Frontal cortex (tissue), 4 donors: Measurements from ENCODE around the gene SPAG6. TPM values are rescaled to one million over a fixed set of nuclear protein-coding genes. Genes with fewer than 3 reads are reported as not detected.
"Not testable (repeated sequence)": the region's sequence is repeated elsewhere in the genome, so short reads cannot be mapped to it uniquely, and the experiment has no call there.

Experiments used
- DNase-seq, 2 donors: peaks; one replicate each; pipeline ENCODE4 v3.0.0; 2012; ENCODE audit warnings: low spot score in 2 of 2
- FAIRE-seq: peaks from 2 replicates; lab custom pipeline; 2012; peaks lifted over from hg19 to GRCh38; lab: Jason Lieb, UNC
- total RNA-seq: library from RNA; depleted of rRNA; stranded (reverse); fragments of >200 nt; gene quantifications from one replicate; pipeline ENCODE4 v1.2.3, GENCODE V29; 2014
- donor health status: control.
- donor health status: control.
- donor health status: control.

The SPAG6 gene
- total RNA-seq, 1 donor from 2014 or later: 0.41 TPM

GRCh38 chr10:22339761-22340328 lies 5.5 kb upstream of the SPAG6 start:
- DNase-seq: peak in 1 of 2 donors; percentile 38

GRCh38 chr10:22340329-22341189 lies 4.7 kb upstream of the SPAG6 start:
- DNase-seq (peak; percentile 70 to 84), FAIRE-seq (no peak)

More at GRCh38 chr10:22339761-22340328, 5.5 kb upstream of the SPAG6 start:
- no peak for FAIRE-seq

GRCh38 chr10:22341190-22341925 lies 3.9 kb upstream of the SPAG6 start:
- DNase-seq: no peak
- no peak for FAIRE-seq

- no peak for DNase-seq
- FAIRE-seq: no peak
Measured at GRCh38 chr10:22341926-22342196, 3.4 kb upstream of the SPAG6 start.

GRCh38 chr10:22342421-22342820 lies 2.9 kb upstream of the SPAG6 start:
- no peak for FAIRE-seq
- no peak for DNase-seq

- FAIRE-seq (no peak), DNase-seq (no peak)
Measured at GRCh38 chr10:22343731-22344130, 1.6 kb upstream of the SPAG6 start.

- DNase-seq (no peak), FAIRE-seq (no peak)
Measured at GRCh38 chr10:22344249-22344648, 1.0 kb upstream of the SPAG6 start.

GRCh38 chr10:22344781-22345300 lies 455 bp upstream of the SPAG6 start:
- FAIRE-seq: no peak

GRCh38 chr10:22346096-22346661 lies 883 bp downstream of the SPAG6 start:
- DNase-seq: no peak
- FAIRE-seq: no peak

More at GRCh38 chr10:22344781-22345300, 455 bp upstream of the SPAG6 start:
- DNase-seq: no peak

- DNase-seq: no peak
- no peak for FAIRE-seq
Measured at GRCh38 chr10:22349755-22350154, 4.5 kb downstream of the SPAG6 start.

GRCh38 chr10:22351131-22351703 lies 5.9 kb downstream of the SPAG6 start:
- DNase-seq (no peak), FAIRE-seq (no peak)

- FAIRE-seq (no peak), DNase-seq (no peak)
Measured at GRCh38 chr10:22356324-22356873, 11.1 kb downstream of the SPAG6 start.

- not testable (repeated sequence) for FAIRE-seq, DNase-seq
Measured at GRCh38 chr10:22357770-22358169, 12.5 kb downstream of the SPAG6 start.

- no peak for FAIRE-seq
- DNase-seq: no peak
Measured at GRCh38 chr10:22363305-22363704, 18.0 kb downstream of the SPAG6 start.

GRCh38 chr10:22364407-22365140 lies 19.3 kb downstream of the SPAG6 start:
- no peak for FAIRE-seq
- DNase-seq: no peak

- FAIRE-seq (no peak), DNase-seq (no peak)
Measured at GRCh38 chr10:22365233-22365632, 19.9 kb downstream of the SPAG6 start.

- DNase-seq (no peak), FAIRE-seq (no peak)
Measured at GRCh38 chr10:22365644-22366434, 20.5 kb downstream of the SPAG6 start.

- DNase-seq (no peak), FAIRE-seq (no peak)
Measured at GRCh38 chr10:22366435-22366703, 21.1 kb downstream of the SPAG6 start.

GRCh38 chr10:22366771-22367170 lies 21.5 kb downstream of the SPAG6 start:
- no peak for FAIRE-seq
- DNase-seq: no peak
